ENCODE data around the gene YAF2. TPM values are rescaled to one million over a fixed set of nuclear protein-coding genes. Genes with fewer than 3 reads are reported as not detected.

Gene YAF2
- total RNA-seq, 2 donors from 2014 or later = 19.4 to 27.3 TPM

GRCh38 chr12:42278128-42278510 lies 40.1 kb upstream of the YAF2 start:
- no peak overlapping the region for H3K9ac ChIP-seq (ENCODE audit: extremely low read depth, low read length, poor library complexity, severe bottlenecking)
- Mint-ChIP-seq H3K4me3 (no peak overlapping the region), H3K36me3 (ENCODE audit: low read depth) (no peaks in the 10 kb centered on the region), H3K9me3 (peaks cover 1% of the 10 kb centered on the region), H3K27ac (no peak overlapping the region), H3K4me1 (peaks cover 10% of the 10 kb centered on the region), H3K27me3 (ENCODE audit: insufficient read depth) (peaks cover 12% of the 10 kb centered on the region)
- no peak for DNase-seq
- no peak overlapping the region for H3K4me3 ChIP-seq (ENCODE audit: low read length)
- H3K27me3 ChIP-seq (ENCODE audit: control insufficient read depth, insufficient read depth, low read length, poor library complexity, severe bottlenecking) = no peaks in the 10 kb centered on the region
- peaks cover 5% of the 10 kb centered on the region for H3K4me1 ChIP-seq (ENCODE audit: control insufficient read depth, insufficient read depth, low read length)
- TF ChIP-seq CTCF (conservative IDR thresholded peaks at IDR 0.05) = no peak
- H3K27ac ChIP-seq (ENCODE audit: low read depth, low read length) = no peak overlapping the region
- no peaks in the 10 kb centered on the region for H3K9me3 ChIP-seq (ENCODE audit: control insufficient read depth, low read length)
- no peaks in the 10 kb centered on the region for H3K36me3 ChIP-seq (ENCODE audit: control insufficient read depth, insufficient read depth, low read length)

- Histone ChIP-seq H3K9me3 (ENCODE audit: control insufficient read depth, low read length) (no peaks in the 10 kb centered on the region), H3K36me3 (ENCODE audit: control insufficient read depth, insufficient read depth, low read length) (no peaks in the 10 kb centered on the region), H3K4me3 (ENCODE audit: low read length) (no peak overlapping the region), H3K4me1 (ENCODE audit: control insufficient read depth, insufficient read depth, low read length) (peaks cover 5% of the 10 kb centered on the region), H3K27me3 (ENCODE audit: control insufficient read depth, insufficient read depth, low read length, poor library complexity, severe bottlenecking) (no peaks in the 10 kb centered on the region), H3K9ac (ENCODE audit: extremely low read depth, low read length, poor library complexity, severe bottlenecking) (no peak overlapping the region), H3K27ac (ENCODE audit: low read depth, low read length) (no peak overlapping the region)
- Mint-ChIP-seq H3K27me3 (ENCODE audit: insufficient read depth) (peaks cover 12% of the 10 kb centered on the region), H3K36me3 (ENCODE audit: low read depth) (no peaks in the 10 kb centered on the region), H3K4me1 (peaks cover 10% of the 10 kb centered on the region), H3K27ac (no peak overlapping the region), H3K9me3 (peaks cover 4% of the 10 kb centered on the region), H3K4me3 (no peak overlapping the region)
- WGBS, 2 experiments (ENCODE audit: insufficient coverage in 1 of 2, insufficient read length in 1 of 2) = 87 to 94% methylated on average over 5 to 6 of the region's 6 CpGs
- no peak for DNase-seq
- no peak for TF ChIP-seq CTCF (conservative IDR thresholded peaks at IDR 0.05)
Measured at GRCh38 chr12:42277396-42278127, 39.5 kb upstream of the YAF2 start.

DNA sequence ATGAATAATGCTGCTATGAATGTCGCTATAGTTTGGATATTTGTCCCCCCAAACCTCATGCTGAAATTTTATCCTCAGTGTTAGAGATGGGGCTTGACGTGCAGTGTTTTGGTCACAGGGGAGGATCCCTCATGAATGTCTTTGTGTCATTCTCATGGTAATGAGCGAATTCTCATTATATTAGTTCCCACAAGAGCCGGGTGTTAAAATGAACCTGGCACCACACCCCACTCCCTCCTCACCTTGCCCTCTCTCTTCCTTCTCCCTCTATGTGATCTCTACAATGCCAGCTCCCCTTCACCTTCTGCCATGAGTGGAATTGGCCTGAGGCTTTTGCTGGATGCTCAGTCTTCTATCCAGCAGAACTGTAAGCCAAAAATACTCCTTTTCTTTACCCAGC lies 37.5 kb upstream of the YAF2 start:
- no peak for DNase-seq
- Mint-ChIP-seq H3K4me3 (no peak overlapping the region), H3K4me1 (peaks cover 4% of the 10 kb centered on the region), H3K36me3 (ENCODE audit: low read depth) (no peaks in the 10 kb centered on the region), H3K27ac (no peak overlapping the region), H3K9me3 (peaks cover 4% of the 10 kb centered on the region), H3K27me3 (ENCODE audit: insufficient read depth) (peaks cover 12% of the 10 kb centered on the region)
- Histone ChIP-seq H3K9me3 (ENCODE audit: control insufficient read depth, low read length) (no peaks in the 10 kb centered on the region), H3K9ac (ENCODE audit: extremely low read depth, low read length, poor library complexity, severe bottlenecking) (no peak overlapping the region), H3K36me3 (ENCODE audit: control insufficient read depth, insufficient read depth, low read length) (no peaks in the 10 kb centered on the region), H3K4me3 (ENCODE audit: low read length) (no peak overlapping the region), H3K4me1 (ENCODE audit: control insufficient read depth, insufficient read depth, low read length) (no peaks in the 10 kb centered on the region), H3K27me3 (ENCODE audit: control insufficient read depth, insufficient read depth, low read length, poor library complexity, severe bottlenecking) (no peaks in the 10 kb centered on the region), H3K27ac (ENCODE audit: low read depth, low read length) (no peak overlapping the region)
- WGBS, 2 experiments (ENCODE audit: insufficient coverage in 1 of 2, insufficient read length in 1 of 2) = 85 to 89% methylated on average over 3 to 4 of the region's 4 CpGs
- TF ChIP-seq CTCF (conservative IDR thresholded peaks at IDR 0.05) = no peak

Data from endodermal cell (in vitro differentiated cells).